HG03060 (cell line): ENCODE results near the gene NUAK2.

Experiments
- ATAC-seq: cut with Tn5 transposase; IDR thresholded peaks from one replicate; pipeline ENCODE4 v1.9.1; 2021; ENCODE audit warnings: low read depth, moderate number of reproducible peaks; ENCODE audit not compliant: unreplicated experiment

Gene NUAK2

GRCh38 chr1:205259324-205259832 lies 62.2 kb downstream of the NUAK2 start:
- ATAC-seq: no peak

DNA sequence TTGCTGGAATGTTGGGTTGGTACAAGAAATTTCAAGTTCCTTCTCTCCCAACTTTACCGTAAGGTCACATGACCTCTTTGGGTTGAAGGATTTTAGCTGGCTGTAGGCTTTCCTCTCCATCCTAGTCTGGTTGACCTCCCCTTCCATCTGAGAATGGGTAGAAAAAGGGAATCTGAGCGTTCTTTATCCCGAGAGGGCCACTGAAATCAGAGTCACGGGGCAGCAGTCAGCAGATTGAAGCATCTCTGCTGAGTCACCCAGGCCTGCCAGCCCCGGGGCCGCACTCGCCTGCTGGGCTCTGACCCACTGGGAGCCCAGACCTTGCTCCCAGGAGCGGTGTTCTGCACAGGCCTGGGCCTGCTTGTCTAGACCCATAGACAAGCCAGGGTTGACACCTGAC lies 62.8 kb downstream of the NUAK2 start:
- ATAC-seq: no peak

GRCh38 chr1:205258261-205258691 lies 63.3 kb downstream of the NUAK2 start:
- ATAC-seq: no peak

DNA sequence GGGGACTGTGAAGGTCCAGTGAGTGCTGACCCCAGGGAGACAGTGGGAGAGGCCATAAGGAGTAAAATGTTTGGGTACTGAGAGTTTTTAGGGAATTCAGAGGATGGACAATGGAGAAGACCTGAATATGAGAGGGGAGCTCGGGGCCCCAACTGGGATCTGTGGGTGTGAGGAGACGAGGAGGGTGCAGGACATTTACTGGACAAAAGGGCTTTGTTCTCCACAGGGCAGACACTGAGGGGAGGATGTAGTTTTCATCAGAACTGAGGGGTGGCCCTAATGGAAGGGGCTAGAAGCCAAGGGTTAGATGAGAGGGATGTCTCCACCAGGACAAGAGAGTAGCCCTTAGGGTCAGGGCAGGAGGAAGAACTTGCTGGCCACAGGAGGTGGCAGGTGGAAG lies 63.8 kb downstream of the NUAK2 start:
- ATAC-seq: no peak

DNA sequence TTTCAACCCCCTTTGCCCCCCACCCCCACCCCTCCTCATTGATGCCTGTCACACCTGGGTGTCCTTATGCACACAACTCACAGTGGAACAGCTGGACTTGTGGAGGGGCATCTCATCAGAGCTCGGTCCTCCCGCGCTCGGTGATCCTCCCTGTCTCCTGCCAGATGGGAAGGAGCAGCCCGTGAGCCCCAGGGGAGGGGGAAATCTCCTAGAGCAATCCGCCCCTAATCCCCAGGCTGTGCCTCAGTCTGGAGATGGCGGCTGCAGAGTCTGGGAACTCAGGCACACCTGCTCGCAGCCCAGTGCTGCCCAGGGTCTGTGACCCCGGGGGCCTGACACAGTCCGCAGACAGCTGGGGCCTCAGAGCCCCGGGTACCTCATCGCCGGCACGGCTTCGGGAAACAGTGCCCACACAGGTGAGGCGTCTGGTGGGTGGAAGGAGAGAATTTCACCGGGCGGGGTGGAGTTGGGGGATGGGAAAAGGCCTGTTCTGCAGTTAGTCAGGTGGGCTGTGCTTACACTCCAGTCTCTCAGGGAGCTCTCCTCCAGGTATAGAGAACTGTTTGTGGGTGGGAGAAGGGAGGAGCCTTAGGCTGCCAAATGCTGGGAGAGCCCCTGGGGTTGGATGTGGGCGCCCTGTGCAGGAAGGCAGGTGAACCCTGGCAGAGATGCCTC lies 64.5 kb downstream of the NUAK2 start:
- ATAC-seq: no peak

- ATAC-seq: no peak
These were observed 65.4 kb downstream of the NUAK2 start for GRCh38 chr1:205255941-205256780.
